HEK293T (cell line): ENCODE measurements around the gene STRAP.
"Not testable (repeated sequence)": the region's sequence is repeated elsewhere in the genome, so short reads cannot be mapped to it uniquely, and the experiment has no call there.

Experiments
- CTCF ChIA-PET: fragments of 350-600 bp; formaldehyde crosslinking; extraction: SDS; loops from one replicate; lab custom pipeline; 2021; ENCODE audit warnings: antibody characterized with exemption, inconsistent platforms; lab: Yijun Ruan, JAX
- POLR2A ChIA-PET: fragments of 350-600 bp; formaldehyde crosslinking; extraction: SDS; loops from one replicate; lab custom pipeline; 2020; ENCODE audit warnings: antibody characterized with exemption, inconsistent platforms; lab: Yijun Ruan, JAX
- DNase-seq: peaks from one replicate; pipeline ENCODE4 v3.0.0; 2012; ENCODE audit warnings: mixed read lengths; ENCODE audit errors: extremely low spot score
- ARNT ChIP-seq: fragments of 450-650 bp; IDR thresholded peaks from 2 replicates; pipeline ENCODE4 v1.6.1; 2017; ENCODE audit warnings: mild to moderate bottlenecking
- BHLHE40 ChIP-seq: fragments of 450-650 bp; IDR thresholded peaks from 2 replicates; pipeline ENCODE4 v1.6.1; 2016; ENCODE audit warnings: mild to moderate bottlenecking, moderate library complexity, borderline replicate concordance
- CTBP1 ChIP-seq: fragments of 450-650 bp; IDR thresholded peaks from 2 replicates; pipeline ENCODE4 v1.6.1; 2016; ENCODE audit warnings: borderline replicate concordance
- ELF4 ChIP-seq: fragments of 450-650 bp; IDR thresholded peaks from 2 replicates; pipeline ENCODE4 v1.6.1; 2017; ENCODE audit warnings: antibody characterized with exemption
- FOXA1 ChIP-seq: fragments of 450-650 bp; IDR thresholded peaks from 2 replicates; pipeline ENCODE4 v1.6.1; 2016; ENCODE audit warnings: mild to moderate bottlenecking
- FOXK2 ChIP-seq: fragments of 450-650 bp; IDR thresholded peaks from 2 replicates; pipeline ENCODE4 v1.6.1; 2016; ENCODE audit warnings: mild to moderate bottlenecking
- FOXM1 ChIP-seq: fragments of 450-650 bp; IDR thresholded peaks from 2 replicates; pipeline ENCODE4 v1.6.1; 2017; ENCODE audit warnings: mild to moderate bottlenecking, borderline replicate concordance
- HDGF ChIP-seq: fragments of 450-650 bp; IDR thresholded peaks from 2 replicates; pipeline ENCODE4 v1.6.1; 2017; ENCODE audit warnings: antibody characterized with exemption, borderline replicate concordance
- L3MBTL2 ChIP-seq: fragments of 450-650 bp; conservative IDR thresholded peaks from 2 replicates; pipeline ENCODE4 v1.6.1; 2016; ENCODE audit warnings: mild to moderate bottlenecking
- LEF1 ChIP-seq: fragments of 450-650 bp; IDR thresholded peaks from 2 replicates; pipeline ENCODE4 v1.6.1; 2017; ENCODE audit warnings: mild to moderate bottlenecking, borderline replicate concordance
- NFRKB ChIP-seq: fragments of 450-650 bp; IDR thresholded peaks from 2 replicates; pipeline ENCODE4 v1.6.1; 2016; ENCODE audit warnings: mild to moderate bottlenecking, moderate library complexity
- PKNOX1 ChIP-seq: fragments of 450-650 bp; IDR thresholded peaks from 2 replicates; pipeline ENCODE4 v1.6.1; 2016
- SP1 ChIP-seq: fragments of 450-650 bp; IDR thresholded peaks from 2 replicates; pipeline ENCODE4 v1.6.1; 2017
- SUZ12 ChIP-seq: fragments of 450-650 bp; IDR thresholded peaks from 2 replicates; pipeline ENCODE4 v1.6.1; 2016; ENCODE audit warnings: mild to moderate bottlenecking
- TARDBP ChIP-seq: fragments of 450-650 bp; IDR thresholded peaks from 2 replicates; pipeline ENCODE4 v1.6.1; 2016
- ZNF384 ChIP-seq: fragments of 450-650 bp; IDR thresholded peaks from 2 replicates; pipeline ENCODE4 v1.6.1; 2016

Gene STRAP

GRCh38 chr12:15910864-15911721 lies 28.9 kb downstream of the STRAP start, which contains the start of gene DERA:
Gene DERA (plus strand): TSS chr12:15911332. CDS start chr12:15911384, 52 bp downstream.
- TF ChIP-seq FOXM1 (no peak), L3MBTL2 (peak; percentile 83), ARNT (no peak), PKNOX1 (no peak)
- POLR2A ChIA-PET, result interaction anchor here (0.6 to 2.7 kb wide), 8 partner anchors 10 to 1140 kb away, joined by 3 to 19 read pairs (median 4); partner anchors contain the start of gene STRAP
- CTCF ChIA-PET, result interaction anchor here (0.6 to 1.9 kb wide), 5 partner anchors 10 to 21 kb away, joined by 3 to 6 read pairs (median 5); no protein-coding TSS in a partner anchor

GRCh38 chr12:15911931-15912330 lies 29.7 kb downstream of the STRAP start:
- POLR2A ChIA-PET, result interaction anchor here (0.6 to 2.7 kb wide), 4 partner anchors 11 to 29 kb away, joined by 3 to 19 read pairs (median 10); partner anchors contain the start of gene STRAP
- DNase-seq, CTCF ChIA-PET: not testable (repeated sequence)

More at GRCh38 chr12:15910864-15911721, 28.9 kb downstream of the STRAP start, which contains the start of gene DERA:
- peak; percentile 85 for DNase-seq

- POLR2A ChIA-PET, DNase-seq: not testable (repeated sequence)
- CTCF ChIA-PET, result interaction anchor here (0.6 kb wide), 1 partner anchor 687 kb away, joined by 3 read pairs; no protein-coding TSS in a partner anchor
These were observed 31.9 kb downstream of the STRAP start for GRCh38 chr12:15914131-15914530.

GRCh38 chr12:15918066-15918465 lies 35.9 kb downstream of the STRAP start:
- no peak for DNase-seq
- POLR2A ChIA-PET, result no interaction called here
- TF ChIP-seq ARNT, result no peak
- no peak for TF ChIP-seq CTBP1
- TF ChIP-seq LEF1, result no peak
- no peak for TF ChIP-seq L3MBTL2
- no peak for TF ChIP-seq NFRKB
- no peak for TF ChIP-seq FOXK2
- TF ChIP-seq ZNF384, result no peak
- no peak for TF ChIP-seq TARDBP
- TF ChIP-seq FOXA1, result no peak
- no peak for TF ChIP-seq HDGF
- no peak for TF ChIP-seq FOXM1
- TF ChIP-seq BHLHE40, result no peak
- TF ChIP-seq SUZ12, result no peak
- no peak for TF ChIP-seq ELF4
- TF ChIP-seq SP1, result no peak
- TF ChIP-seq PKNOX1, result no peak
- CTCF ChIA-PET, result interaction anchor here (0.6 kb wide), 2 partner anchors 19 to 328 kb away, joined by 3 to 4 read pairs; no protein-coding TSS in a partner anchor

- TF ChIP-seq BHLHE40 (no peak), FOXA1 (no peak), LEF1 (no peak), FOXK2 (no peak), ELF4 (no peak), NFRKB (no peak)
- CTCF ChIA-PET, result no interaction called here
- no peak for DNase-seq
- POLR2A ChIA-PET, result interaction anchor here (0.6 kb wide), 1 partner anchor 9 kb away, joined by 3 read pairs; no protein-coding TSS in a partner anchor
These were observed 37.2 kb downstream of the STRAP start for GRCh38 chr12:15919418-15919817.

GRCh38 chr12:15924956-15925355 lies 42.8 kb downstream of the STRAP start:
- ChIA-PET CTCF (no interaction called here), POLR2A (no interaction called here)
- TF ChIP-seq FOXK2, result no peak
- TF ChIP-seq ZNF384, result no peak
- no peak for TF ChIP-seq TARDBP
- no peak for TF ChIP-seq FOXM1
- TF ChIP-seq BHLHE40, result no peak
- no peak for TF ChIP-seq LEF1
- no peak for TF ChIP-seq SUZ12
- no peak for TF ChIP-seq ELF4
- no peak for TF ChIP-seq SP1
- TF ChIP-seq CTBP1, result no peak
- TF ChIP-seq L3MBTL2, result no peak
- TF ChIP-seq FOXA1, result no peak
- TF ChIP-seq NFRKB, result no peak
- no peak for TF ChIP-seq ARNT
- no peak for TF ChIP-seq HDGF
- no peak for DNase-seq

- ChIA-PET POLR2A (interaction anchor here (0.7 to 2.2 kb wide), 2 partner anchors 9 to 18 kb away, joined by 3 to 16 read pairs; partner anchors contain the start of gene DERA), CTCF (interaction anchor here (1.2 kb wide), 1 partner anchor 18 kb away, joined by 5 read pairs; no protein-coding TSS in a partner anchor)
- no peak for TF ChIP-seq SUZ12
- no peak for TF ChIP-seq HDGF
- TF ChIP-seq TARDBP, result no peak
- no peak for TF ChIP-seq FOXK2
- no peak for TF ChIP-seq ELF4
- no peak for TF ChIP-seq LEF1
- no peak for DNase-seq
These were observed 46.2 kb downstream of the STRAP start for GRCh38 chr12:15928346-15928745.
